ENCODE measurements around the gene LSM14B.

Gene LSM14B

GRCh38 chr20:62132421-62132820 lies 10.1 kb downstream of the LSM14B start:
- Histone ChIP-seq H3K36me3 (peaks cover 85% of the 10 kb centered on the region), H3K27me3 (no peaks in the 10 kb centered on the region)
- DNase-seq, result no peak

GRCh38 chr20:62133051-62133845 lies 11.0 kb downstream of the LSM14B start:
- Histone ChIP-seq H3K4me1 (no peaks in the 10 kb centered on the region), H3K9me3 (no peaks in the 10 kb centered on the region; the same call in 1 of the 2 replicates), H3K4me3 (ENCODE audit: low read depth, low read length) (no peak overlapping the region), H3K27me3 (no peaks in the 10 kb centered on the region), H3K36me3 (peaks cover 85% of the 10 kb centered on the region)
- DNase-seq, result no peak
- no peak for TF ChIP-seq CTCF (IDR thresholded peaks at IDR 0.05; ENCODE audit: low read depth, low read length)

More at GRCh38 chr20:62132421-62132820, 10.1 kb downstream of the LSM14B start:
- no peaks in the 10 kb centered on the region for H3K4me1 ChIP-seq
- no peak for TF ChIP-seq CTCF (IDR thresholded peaks at IDR 0.05; ENCODE audit: low read depth, low read length)
- H3K9me3 ChIP-seq, result no peaks in the 10 kb centered on the region; the same call in 1 of the 2 replicates
- no peak overlapping the region for H3K4me3 ChIP-seq (ENCODE audit: low read depth, low read length)

- no peak overlapping the region for H3K4me3 ChIP-seq (ENCODE audit: low read depth, low read length)
- TF ChIP-seq CTCF (IDR thresholded peaks at IDR 0.05; ENCODE audit: low read depth, low read length), result peak; percentile 20; the same call in 1 of the 2 replicates
- H3K9me3 ChIP-seq, result no peaks in the 10 kb centered on the region; the same call in 1 of the 2 replicates
- DNase-seq, result no peak
- H3K4me1 ChIP-seq, result no peaks in the 10 kb centered on the region
- H3K36me3 ChIP-seq, result peaks cover 87% of the 10 kb centered on the region
- no peaks in the 10 kb centered on the region for H3K27me3 ChIP-seq
Observed at GRCh38 chr20:62133864-62134263, 11.6 kb downstream of the LSM14B start.

- Histone ChIP-seq H3K4me1 (no peaks in the 10 kb centered on the region), H3K9me3 (no peaks in the 10 kb centered on the region; the same call in 1 of the 2 replicates), H3K36me3 (peaks cover 87% of the 10 kb centered on the region), H3K27me3 (no peaks in the 10 kb centered on the region), H3K4me3 (ENCODE audit: low read depth, low read length) (no peak overlapping the region)
- TF ChIP-seq CTCF (IDR thresholded peaks at IDR 0.05; ENCODE audit: low read depth, low read length), result no peak
- DNase-seq, result no peak
Observed at GRCh38 chr20:62134735-62135231, 12.5 kb downstream of the LSM14B start.

GRCh38 chr20:62135573-62136266 lies 13.4 kb downstream of the LSM14B start:
- Histone ChIP-seq H3K36me3 (peaks cover 89% of the 10 kb centered on the region), H3K4me3 (ENCODE audit: low read depth, low read length) (no peak overlapping the region), H3K27me3 (no peaks in the 10 kb centered on the region), H3K9me3 (no peaks in the 10 kb centered on the region), H3K4me1 (peaks cover 6% of the 10 kb centered on the region)
- no peak for DNase-seq
- no peak for TF ChIP-seq CTCF (IDR thresholded peaks at IDR 0.05; ENCODE audit: low read depth, low read length)

Measured in BE2C (cell line).